H1 (cell line): ENCODE results near the gene SPATA21. TPM values are rescaled to one million over a fixed set of nuclear protein-coding genes. Genes with fewer than 3 reads are reported as not detected.
A peak's percentile ranks its signal among the peaks of the same experiment; 100 is the strongest.

Experiments
- CTCF ChIA-PET: fragments of 300-600 bp; sonication (Branson Sonifier 250); formaldehyde crosslinking; loops from one replicate; lab custom pipeline; 2021; ENCODE audit not compliant: partially characterized antibody; lab: Charles Lee
- POLR2A ChIA-PET: fragments of 300-600 bp; sonication (Branson Sonifier 250); formaldehyde crosslinking; loops from one replicate; lab custom pipeline; 2021; ENCODE audit warnings: inconsistent platforms; ENCODE audit not compliant: partially characterized antibody; lab: Charles Lee
- DNase-seq, 2 experiments: peaks; one replicate each; pipeline versions ENCODE4 v3.0.0 to v3.0.0-alpha.2; 2010 to 2022; ENCODE audit warnings: low spot score in 2 of 2, low read depth in 1 of 2, mixed read lengths in 1 of 2
- FAIRE-seq: peaks from 2 replicates; lab custom pipeline; 2011; peaks lifted over from hg19 to GRCh38; lab: Jason Lieb, UNC
- H2AFZ ChIP-seq: 2 replicates; pipeline ENCODE4 v1.8.1; 2012; ENCODE audit warnings: low read length, inconsistent platforms
- H2AK5ac ChIP-seq: 2 replicates; pipeline ENCODE4 v1.6.1; 2013; ENCODE audit warnings: low read depth, low read length
- H2BK120ac ChIP-seq: replicated peaks from 2 replicates; pipeline ENCODE3; 2013; ENCODE audit warnings: low read depth, low read length, inconsistent platforms
- H2BK12ac ChIP-seq: 2 replicates; pipeline ENCODE4 v1.6.1; 2013; ENCODE audit warnings: low read depth, low read length
- H2BK15ac ChIP-seq: 2 replicates; pipeline ENCODE4 v1.6.1; 2013; ENCODE audit warnings: low read length
- H2BK20ac ChIP-seq: 2 replicates; pipeline ENCODE4 v1.6.1; 2013; ENCODE audit warnings: low read length
- H2BK5ac ChIP-seq: 2 replicates; pipeline ENCODE4 v1.6.1; 2013; ENCODE audit warnings: low read depth, low read length
- H3K14ac ChIP-seq: 2 replicates; pipeline ENCODE4 v1.6.1; 2013; ENCODE audit warnings: inconsistent platforms; ENCODE audit not compliant: insufficient read length
- H3K18ac ChIP-seq: 2 replicates; pipeline ENCODE4 v1.6.1; 2013; ENCODE audit warnings: low read length; ENCODE audit errors: extremely low read depth
- H3K23ac ChIP-seq: 2 replicates; pipeline ENCODE4 v1.6.1; 2013; ENCODE audit warnings: inconsistent platforms; ENCODE audit not compliant: insufficient read length
- H3K23me2 ChIP-seq: 2 replicates; pipeline ENCODE4 v1.6.1; 2013; ENCODE audit warnings: low read depth, low read length
- H3K27ac ChIP-seq: 2 replicates; pipeline ENCODE4 v1.6.1; 2011; ENCODE audit warnings: low read depth, low read length, inconsistent platforms
- H3K27me3 ChIP-seq, 4 experiments: replicated peaks in 1 of 4; 1 replicate in 1 of 4; 2 replicates in 3 of 4; pipeline versions ENCODE4 v1.6.1 to v1.8.1; 2011 to 2013; ENCODE audit warnings: low read length in 3 of 4, mild to moderate bottlenecking in 3 of 4, inconsistent platforms in 2 of 4, mixed read lengths in 2 of 4, moderate library complexity in 1 of 4; ENCODE audit not compliant: control insufficient read depth in 3 of 4, insufficient read depth in 3 of 4; ENCODE audit errors: extremely low read depth in 1 of 4
- H3K36me3 ChIP-seq, 4 experiments: 2 replicates each; pipeline versions ENCODE4 v1.6.1 to v1.8.1; 2011 to 2013; ENCODE audit warnings: mild to moderate bottlenecking in 4 of 4, low read length in 3 of 4, moderate library complexity in 2 of 4, control low read depth in 1 of 4, inconsistent platforms in 1 of 4; ENCODE audit not compliant: insufficient read depth in 4 of 4, control insufficient read depth in 2 of 4
- H3K4ac ChIP-seq: replicated peaks from 2 replicates; pipeline ENCODE3; 2013; ENCODE audit warnings: low read length, low read depth, mixed read lengths, inconsistent platforms; ENCODE audit not compliant: insufficient read length
- H3K4me1 ChIP-seq, 4 experiments: replicated peaks in 1 of 4; 1 replicate in 1 of 4; 2 replicates in 3 of 4; pipeline versions ENCODE4 v1.6.1 to v1.8.1; 2011 to 2013; ENCODE audit warnings: low read length in 3 of 4, inconsistent platforms in 2 of 4, mixed read lengths in 1 of 4; ENCODE audit not compliant: insufficient read depth in 4 of 4, control insufficient read depth in 3 of 4
- H3K4me2 ChIP-seq, 2 experiments: 2 replicates each; pipeline versions ENCODE4 v1.6.1 to v1.8.1; 2011 to 2013; ENCODE audit warnings: low read depth in 2 of 2, low read length in 2 of 2, control low read depth in 1 of 2, inconsistent platforms in 1 of 2, mild to moderate bottlenecking in 1 of 2; ENCODE audit not compliant: insufficient read depth in 1 of 2
- H3K4me3 ChIP-seq, 4 experiments: fragments of 200-600, 300-600 bp in 1 of 4; sonication (generic), shearing (Covaris generic), sonication (Bioruptor Twin) in 1 of 4; 2 replicates each; pipeline versions ENCODE4 v1.5.1 to v1.8.1; 2011 to 2016; ENCODE audit warnings: low read length in 4 of 4, low read depth in 3 of 4, control low read depth in 2 of 4, inconsistent platforms in 2 of 4, mild to moderate bottlenecking in 2 of 4, mixed read lengths in 1 of 4, moderate library complexity in 1 of 4; ENCODE audit not compliant: insufficient read depth in 2 of 4; ENCODE audit errors: extremely low read depth in 1 of 4
- H3K56ac ChIP-seq: replicated peaks from 2 replicates; pipeline ENCODE3; 2013; ENCODE audit warnings: low read depth, mild to moderate bottlenecking, mixed read lengths, low read length, inconsistent platforms; ENCODE audit not compliant: insufficient read length
- H3K79me1 ChIP-seq: 2 replicates; pipeline ENCODE4 v1.6.1; 2013; ENCODE audit warnings: low read depth, low read length, control low read depth
- H3K79me2 ChIP-seq, 2 experiments: 2 replicates each; pipeline versions ENCODE4 v1.6.1 to v1.8.1; 2012 to 2013; ENCODE audit warnings: low read length in 2 of 2, mild to moderate bottlenecking in 2 of 2, inconsistent platforms in 1 of 2; ENCODE audit not compliant: insufficient read depth in 2 of 2, control insufficient read depth in 1 of 2
- H3K9ac ChIP-seq, 4 experiments: replicated peaks in 1 of 4; 1 replicate in 1 of 4; 2 replicates in 3 of 4; pipeline versions ENCODE4 v1.6.1 to v1.8.1; 2011 to 2013; ENCODE audit warnings: low read depth in 3 of 4, low read length in 3 of 4, control low read depth in 2 of 4, mild to moderate bottlenecking in 2 of 4, moderate library complexity in 2 of 4, inconsistent platforms in 1 of 4; ENCODE audit errors: extremely low read depth in 1 of 4
- H3K9me3 ChIP-seq, 2 experiments: 2 replicates each; pipeline versions ENCODE4 v1.6.1 to v1.8.1; 2012 to 2013; ENCODE audit warnings: mild to moderate bottlenecking in 2 of 2, moderate library complexity in 2 of 2, control low read depth in 1 of 2, inconsistent platforms in 1 of 2, low read depth in 1 of 2, low read length in 1 of 2, mixed read lengths in 1 of 2; ENCODE audit not compliant: insufficient read depth in 2 of 2
- H4K20me1 ChIP-seq, 2 experiments: replicated peaks in 1 of 2; 2 replicates each; pipeline versions ENCODE3 to v1.8.1; 2011 to 2013; ENCODE audit warnings: inconsistent platforms in 2 of 2, low read length in 2 of 2, mild to moderate bottlenecking in 1 of 2; ENCODE audit not compliant: insufficient read depth in 2 of 2, control insufficient read depth in 1 of 2
- H4K5ac ChIP-seq: 2 replicates; pipeline ENCODE4 v1.6.1; 2013; ENCODE audit warnings: low read length, low read depth, mixed read lengths, inconsistent platforms; ENCODE audit not compliant: insufficient read length
- H4K8ac ChIP-seq: 2 replicates; pipeline ENCODE4 v1.8.0; 2013; ENCODE audit warnings: mild to moderate bottlenecking, moderate library complexity, low read length, inconsistent platforms; ENCODE audit not compliant: insufficient read depth; ENCODE audit errors: extremely low read depth
- H4K91ac ChIP-seq: replicated peaks from 2 replicates; pipeline ENCODE3; 2013; ENCODE audit warnings: low read length, mixed read lengths, inconsistent platforms; ENCODE audit not compliant: insufficient read length
- BRCA1 ChIP-seq: IDR thresholded peaks from 2 replicates; pipeline ENCODE4 v1.6.1; 2012; ENCODE audit warnings: low read depth, low read length, improper control_type of control experiment
- CEBPB ChIP-seq: IDR thresholded peaks from 2 replicates; pipeline ENCODE4 v1.6.1; 2012; ENCODE audit warnings: low read depth, low read length
- GABPA ChIP-seq: IDR thresholded peaks from 2 replicates; pipeline ENCODE4 v1.6.1; 2011; ENCODE audit warnings: mild to moderate bottlenecking, low read length, moderate library complexity, borderline replicate concordance; ENCODE audit not compliant: insufficient read depth
- KDM4A ChIP-seq: IDR thresholded peaks from one replicate; pipeline ENCODE4 v1.7.1; 2012; ENCODE audit warnings: low read depth, mild to moderate bottlenecking, moderate library complexity, low read length, inconsistent platforms; ENCODE audit not compliant: severe bottlenecking
- KDM5A ChIP-seq: fragments of 200-600 bp; IDR thresholded peaks from 2 replicates; pipeline ENCODE4 v1.7.1; 2012; ENCODE audit warnings: mild to moderate bottlenecking, low read length, inconsistent platforms, mixed read lengths
- RFX5 ChIP-seq: IDR thresholded peaks from 2 replicates; pipeline ENCODE4 v1.6.1; 2011; ENCODE audit warnings: low read depth, low read length, improper control_type of control experiment, borderline replicate concordance
- RXRA ChIP-seq: IDR thresholded peaks from 2 replicates; pipeline ENCODE4 v1.6.1; 2011; ENCODE audit warnings: low read depth, mild to moderate bottlenecking, low read length, moderate library complexity; ENCODE audit not compliant: insufficient read depth
- TEAD4 ChIP-seq: IDR thresholded peaks from 2 replicates; pipeline ENCODE4 v1.6.1; 2012; ENCODE audit warnings: low read depth, low read length, inconsistent platforms, mixed read lengths
- WGBS, 2 experiments: shearing (Covaris generic) in 1 of 2; methylation state at CpG; one replicate each; pipeline versions ENCODE4 v1.1.6 to v1.1.7; 2013 to 2015; ENCODE audit warnings: low lambda C conversion rate in 2 of 2, mixed read lengths in 2 of 2, inconsistent platforms in 1 of 2, low coverage in 1 of 2, missing lambda C conversion rate in 1 of 2; ENCODE audit not compliant: insufficient replicate concordance in 2 of 2, insufficient coverage in 1 of 2, insufficient read length in 1 of 2; ENCODE audit errors: extremely low coverage in 1 of 2, missing lambda C conversion rate in 1 of 2; 5-methylcytosine and 5-hydroxymethylcytosine counted together
- polyA plus RNA-seq, 7 experiments: library from polyadenylated mRNA; depleted of rRNA in 3 of 7; stranded (reverse) in 5 of 7; unstranded in 2 of 7; fragments of >200 nt in 5 of 7; fragments of 200-250 nt in 2 of 7; gene quantifications; 1 replicate in 5 of 7; 2 replicates in 1 of 7; 4 replicates in 1 of 7; pipeline versions ENCODE4 v1.2.1 to v1.2.3, GENCODE V29; 2011 to 2013; ENCODE audit warnings: missing spikeins in 2 of 7, mixed read lengths in 2 of 7
- total RNA-seq: library from RNA; stranded (reverse); fragmentation: NEBNext Ultra II Directional; extraction: Animal tissue kit (Norgen Biotek cat#: 25700); gene quantifications from 2 replicates; pipeline ENCODE4 v1.2.1, GENCODE V29; 2021
- TF ChIP-seq, protein P1 (sequence below): IDR thresholded peaks from 2 replicates; pipeline ENCODE4 v1.6.1; 2012; ENCODE audit warnings: inconsistent platforms
- TF ChIP-seq, protein P2 (sequence below): IDR thresholded peaks from 2 replicates; pipeline ENCODE4 v1.6.1; 2012; ENCODE audit warnings: low read length, inconsistent platforms

SPATA21 gene
- total and polyA plus RNA-seq, 2 of the 8 experiments (the other 6 are each of a cell fraction or from before 2014, with no cell fraction given), result not detected

DNA sequence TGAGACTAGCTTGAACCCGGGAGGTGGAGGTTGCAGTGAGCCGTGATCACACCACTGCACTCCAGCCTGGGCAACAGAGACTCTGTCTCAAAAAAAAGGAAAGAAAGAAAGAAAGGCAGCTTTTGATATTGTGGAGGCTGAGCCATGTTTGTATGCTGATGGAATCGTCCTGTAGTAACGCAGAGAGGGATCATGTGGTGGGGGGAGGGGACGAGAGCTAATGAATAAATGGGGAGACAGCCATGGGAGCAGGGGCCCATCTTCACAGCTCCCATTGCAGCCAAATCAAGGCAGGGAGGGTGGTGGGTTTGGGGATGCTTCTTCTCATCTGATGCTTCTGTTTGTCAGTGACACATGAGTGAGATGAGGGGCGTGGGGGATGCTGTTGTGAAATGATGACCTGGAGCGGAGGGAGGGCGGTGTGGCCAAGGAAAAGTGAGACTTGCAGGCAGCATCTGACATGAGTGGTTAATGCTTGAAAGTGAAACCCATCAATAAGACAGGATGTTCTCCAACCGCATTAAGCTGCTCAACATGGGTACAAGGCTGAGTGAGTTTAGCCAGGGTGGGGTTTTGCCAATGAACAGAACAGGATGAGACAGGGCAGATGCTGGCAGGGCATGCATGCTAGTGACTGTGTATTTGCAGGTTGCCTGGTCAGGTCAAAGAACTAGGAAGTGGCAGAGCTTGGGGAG lies 16.7 kb downstream of the SPATA21 start:
- ChIA-PET POLR2A (interaction anchor here (0.7 kb wide), 1 partner anchor 18 kb away, joined by 3 read pairs; no protein-coding TSS in a partner anchor), CTCF (interaction anchor here (0.9 to 2.4 kb wide), 7 partner anchors 10 to 200 kb away, joined by 3 to 8 read pairs (median 3); partner anchors contain the start of gene FBXO42)
- Histone ChIP-seq H3K36me3 (no peaks in the 10 kb centered on the region), H3K4me1 (no peaks in the 10 kb centered on the region), H3K27ac (no peak overlapping the region), H3K9me3 (no peaks in the 10 kb centered on the region), H2BK15ac (peak overlapping the region; percentile 61; the same call in 1 of the 2 replicates), H2BK20ac (no peak overlapping the region), H4K20me1 (no peaks in the 10 kb centered on the region), H3K4me3 (no peak overlapping the region), H4K91ac (no peak overlapping the region), H2AFZ (peak overlapping the region; percentile 15; the same call in 1 of the 2 replicates), H4K5ac (no peak overlapping the region), H3K56ac (no peak overlapping the region), H3K9ac (no peak overlapping the region), H2BK12ac (0 out of 2 replicates have a peak overlapping the region, but pooled peaks have one; percentile 17), H2AK5ac (0 out of 2 replicates have a peak overlapping the region, but pooled peaks have one; percentile 8), H3K4me2 (no peak overlapping the region), H3K18ac (0 out of 2 replicates have a peak overlapping the region, but pooled peaks have one; percentile 4), H3K23ac (no peak overlapping the region), H3K14ac (no peak overlapping the region), H3K27me3 (0 out of 7 replicates have a peak, but pooled peaks cover 0 to 2% (median 0%) of the 10 kb centered on the region in 4 experiments), H4K8ac (no peak overlapping the region; the same call in 1 of the 2 replicates), H2BK120ac (no peak overlapping the region), H3K79me2 (no peaks in the 10 kb centered on the region), H3K4ac (no peak overlapping the region), H2BK5ac (no peak overlapping the region), H3K79me1 (no peaks in the 10 kb centered on the region), H3K23me2 (no peaks in the 10 kb centered on the region)
- WGBS, 2 experiments, result 88% methylated on average over 9 of the region's 9 CpGs; no CpG with 5 or more reads in 1 of the 2 experiments
- no peak for DNase-seq
- no peak for FAIRE-seq
- TF ChIP-seq GABPA (no peak), RFX5 (no peak), KDM4A (no peak), CEBPB (no peak), BRCA1 (no peak), KDM5A (no peak), RXRA (no peak), TEAD4 (no peak)
- TF ChIP-seq, protein P1, sequence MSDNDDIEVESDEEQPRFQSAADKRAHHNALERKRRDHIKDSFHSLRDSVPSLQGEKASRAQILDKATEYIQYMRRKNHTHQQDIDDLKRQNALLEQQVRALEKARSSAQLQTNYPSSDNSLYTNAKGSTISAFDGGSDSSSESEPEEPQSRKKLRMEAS, result no peak
- TF ChIP-seq, protein P2, sequence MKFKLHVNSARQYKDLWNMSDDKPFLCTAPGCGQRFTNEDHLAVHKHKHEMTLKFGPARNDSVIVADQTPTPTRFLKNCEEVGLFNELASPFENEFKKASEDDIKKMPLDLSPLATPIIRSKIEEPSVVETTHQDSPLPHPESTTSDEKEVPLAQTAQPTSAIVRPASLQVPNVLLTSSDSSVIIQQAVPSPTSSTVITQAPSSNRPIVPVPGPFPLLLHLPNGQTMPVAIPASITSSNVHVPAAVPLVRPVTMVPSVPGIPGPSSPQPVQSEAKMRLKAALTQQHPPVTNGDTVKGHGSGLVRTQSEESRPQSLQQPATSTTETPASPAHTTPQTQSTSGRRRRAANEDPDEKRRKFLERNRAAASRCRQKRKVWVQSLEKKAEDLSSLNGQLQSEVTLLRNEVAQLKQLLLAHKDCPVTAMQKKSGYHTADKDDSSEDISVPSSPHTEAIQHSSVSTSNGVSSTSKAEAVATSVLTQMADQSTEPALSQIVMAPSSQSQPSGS, result no peak
